Esophagus squamous epithelium (tissue), 4 donors: ENCODE measurements around the gene ZEB2.

ENCODE experiments used
- CTCF ChIP-seq, 6 experiments: fragments of 450-650 bp in 4 of 6; fragments of 200-600 bp in 2 of 6; sonication (generic) in 2 of 6; IDR thresholded peaks; one replicate each; pipeline ENCODE4 v1.5.1; 2016 to 2019; ENCODE audit warnings: antibody characterized with exemption in 6 of 6, mild to moderate bottlenecking in 4 of 6, moderate library complexity in 4 of 6
- POLR2A ChIP-seq, 4 donors: fragments of 450-650 bp; IDR thresholded peaks; one replicate each; pipeline ENCODE4 v1.6.1; 2017; ENCODE audit warnings: antibody characterized with exemption in 4 of 4, mild to moderate bottlenecking in 4 of 4, moderate library complexity in 3 of 4

GRCh38 chr2:144358979-144359541 is 160.9 kb downstream of the ZEB2 start:
- no peak for TF ChIP-seq POLR2A (IDR thresholded peaks at IDR 0.05)
- no peak for TF ChIP-seq CTCF (IDR thresholded peaks at IDR 0.05)
